HCT116 (cell line): Measurements from ENCODE around the gene DUSP6. TPM values are rescaled to one million over a fixed set of nuclear protein-coding genes. Genes with fewer than 3 reads are reported as not detected.

Experiments
- ATAC-seq: fragments of 200-7000 bp; cut with Tn5 transposase; 2 replicates; pipeline ENCODE4 v1.9.1; 2020; ENCODE audit warnings: mild to moderate bottlenecking, moderate library complexity
- BruUV-seq: library from RNA; stranded (reverse); fragments of 400-500 nt; replicated peaks from 2 replicates; lab custom pipeline; 2021; lab: Mats Ljungman, UMichigan
- CTCF ChIA-PET: fragments of 300-600 bp; sonication (Branson Sonifier 250); formaldehyde crosslinking; loops from one replicate; lab custom pipeline; 2021; ENCODE audit warnings: antibody characterized with exemption; lab: Charles Lee
- POLR2A ChIA-PET: fragments of 300-600, 350-600 bp; sonication (Branson Sonifier 250); formaldehyde crosslinking; loops from one replicate; lab custom pipeline; 2021; ENCODE audit warnings: antibody characterized with exemption; lab: Charles Lee
- RAD21 ChIA-PET, 2 experiments: fragments of 300-600 bp; sonication (Branson Sonifier 250); formaldehyde crosslinking; loops; one replicate each; lab custom pipeline; 2023; ENCODE audit warnings: low total read pairs in 2 of 2; ENCODE audit not compliant: uncharacterized antibody in 2 of 2, unreplicated experiment in 2 of 2, low non-redundant PET in 1 of 2; lab: Charles Lee
- DNase-seq: peaks from one replicate; pipeline ENCODE4 v3.0.0-alpha.2; 2010; ENCODE audit warnings: low read depth, low spot score
- H2AFZ ChIP-seq: fragments of 200-600 bp; shearing (Covaris generic), sonication (generic); 2 replicates; pipeline ENCODE4 v1.6.1; 2017; ENCODE audit warnings: low read depth, mixed run types, mixed read lengths, antibody characterized with exemption, low read length; ENCODE audit not compliant: poor library complexity, severe bottlenecking
- H3K27ac ChIP-seq: 2 replicates; pipeline ENCODE4 v1.5.1; 2012; ENCODE audit warnings: low read depth, low read length
- H3K27me3 ChIP-seq: fragments of 200-600 bp; sonication (generic); 2 replicates; pipeline ENCODE4 v1.6.1; 2016; ENCODE audit warnings: mixed run types, low read length, mixed read lengths; ENCODE audit not compliant: insufficient read depth
- H3K36me3 ChIP-seq, 2 experiments: fragments of 200-500 bp in 1 of 2; fragments of 200-600 bp in 1 of 2; sonication (Bioruptor generic) in 1 of 2; sonication (generic) in 1 of 2; 2 replicates each; pipeline versions ENCODE4 v1.5.1 to v1.6.1; 2014 to 2016; ENCODE audit warnings: low read length in 2 of 2, inconsistent platforms in 1 of 2, mixed read lengths in 1 of 2, mixed run types in 1 of 2; ENCODE audit not compliant: insufficient read depth in 2 of 2, control insufficient read depth in 1 of 2
- H3K4me1 ChIP-seq, 2 experiments: fragments of 200-600 bp in 1 of 2; sonication (generic) in 1 of 2; 2 replicates each; pipeline versions ENCODE4 v1.5.1 to v1.6.1; 2012 to 2017; ENCODE audit warnings: low read length in 2 of 2, inconsistent platforms in 1 of 2, mild to moderate bottlenecking in 1 of 2, mixed read lengths in 1 of 2, mixed run types in 1 of 2, moderate library complexity in 1 of 2; ENCODE audit not compliant: insufficient read depth in 2 of 2, control insufficient read depth in 1 of 2
- H3K4me2 ChIP-seq: fragments of 200-600 bp; sonication (generic); 2 replicates; pipeline ENCODE4 v1.6.1; 2017; ENCODE audit warnings: mixed run types, low read length, mixed read lengths
- H3K4me3 ChIP-seq, 2 experiments: fragments of 200-600 bp in 1 of 2; sonication (generic) in 1 of 2; replicated peaks in 1 of 2; 2 replicates each; pipeline ENCODE4 v1.5.1; 2011 to 2016; ENCODE audit warnings: low read length in 2 of 2, control low read depth in 1 of 2, low read depth in 1 of 2, mild to moderate bottlenecking in 1 of 2, mixed read lengths in 1 of 2, mixed run types in 1 of 2
- H3K79me2 ChIP-seq: fragments of 200-600 bp; sonication (generic); 2 replicates; pipeline ENCODE4 v1.6.1; 2017; ENCODE audit warnings: mild to moderate bottlenecking, mixed run types, low read length, moderate library complexity, mixed read lengths; ENCODE audit not compliant: insufficient read depth
- H3K9ac ChIP-seq: fragments of 200-600 bp; sonication (generic); 2 replicates; pipeline ENCODE4 v1.6.1; 2016; ENCODE audit warnings: low read length, mixed read lengths
- H3K9me2 ChIP-seq: fragments of 200-600 bp; sonication (generic), shearing (Covaris generic); 2 replicates; pipeline ENCODE4 v1.6.1; 2017; ENCODE audit warnings: mixed run types, mild to moderate bottlenecking, moderate library complexity; ENCODE audit not compliant: insufficient read depth
- H3K9me3 ChIP-seq, 2 experiments: fragments of 200-500 bp in 1 of 2; fragments of 200-600 bp in 1 of 2; sonication (Bioruptor generic) in 1 of 2; sonication (generic) in 1 of 2; 2 replicates each; pipeline ENCODE4 v1.6.1; 2014 to 2017; ENCODE audit warnings: low read length in 2 of 2, mixed read lengths in 2 of 2, inconsistent platforms in 1 of 2, low read depth in 1 of 2, mild to moderate bottlenecking in 1 of 2, mixed run types in 1 of 2, moderate library complexity in 1 of 2; ENCODE audit not compliant: control insufficient read depth in 1 of 2, insufficient read depth in 1 of 2
- H4K20me1 ChIP-seq: fragments of 200-600 bp; sonication (generic), shearing (Covaris generic); 2 replicates; pipeline ENCODE4 v1.6.1; 2017; ENCODE audit warnings: mixed run types, mild to moderate bottlenecking, moderate library complexity; ENCODE audit not compliant: insufficient read depth
- CBX3 ChIP-seq: IDR thresholded peaks from 2 replicates; pipeline ENCODE4 v1.6.1; 2012; ENCODE audit warnings: low read depth
- CEBPB ChIP-seq: IDR thresholded peaks from 2 replicates; pipeline ENCODE4 v1.6.1; 2012; ENCODE audit warnings: low read depth
- CTCF ChIP-seq, 3 experiments: fragments of 200-600 bp in 1 of 3; sonication (generic) in 1 of 3; IDR thresholded peaks in 2 of 3; conservative IDR thresholded peaks in 1 of 3; 2 replicates each; pipeline ENCODE4 v1.5.1; 2012 to 2017; ENCODE audit warnings: low read depth in 2 of 3, low read length in 2 of 3, antibody characterized with exemption in 1 of 3, borderline replicate concordance in 1 of 3, control low read depth in 1 of 3, mild to moderate bottlenecking in 1 of 3, mixed read lengths in 1 of 3, mixed run types in 1 of 3, moderate library complexity in 1 of 3; ENCODE audit not compliant: insufficient read depth in 1 of 3
- EGR1 ChIP-seq: IDR thresholded peaks from 2 replicates; pipeline ENCODE4 v1.6.1; 2012; ENCODE audit warnings: low read depth
- ELF1 ChIP-seq: IDR thresholded peaks from 2 replicates; pipeline ENCODE4 v1.6.1; 2012; ENCODE audit warnings: low read depth, borderline replicate concordance
- EZH2phosphoT487 ChIP-seq: fragments of 200-600 bp; IDR thresholded peaks from 2 replicates; pipeline ENCODE4 v1.6.1; 2018; ENCODE audit warnings: antibody characterized with exemption, borderline replicate concordance
- FOSL1 ChIP-seq: IDR thresholded peaks from 2 replicates; pipeline ENCODE4 v1.6.1; 2012; ENCODE audit warnings: low read depth
- MAX ChIP-seq: IDR thresholded peaks from 2 replicates; pipeline ENCODE4 v1.6.1; 2012
- POLR2A ChIP-seq: IDR thresholded peaks from 2 replicates; pipeline ENCODE4 v1.7.0; 2011; ENCODE audit warnings: borderline replicate concordance; ENCODE audit not compliant: insufficient read depth, insufficient read length; ENCODE audit errors: extremely low read depth
- POLR2AphosphoS5 ChIP-seq: IDR thresholded peaks from 2 replicates; pipeline ENCODE4 v1.6.1; 2011; ENCODE audit warnings: mild to moderate bottlenecking, low read depth, low read length, moderate library complexity
- RAD21 ChIP-seq: IDR thresholded peaks from 2 replicates; pipeline ENCODE4 v1.6.1; 2012; ENCODE audit warnings: low read depth, mild to moderate bottlenecking
- SP1 ChIP-seq: IDR thresholded peaks from 2 replicates; pipeline ENCODE4 v1.6.1; 2012; ENCODE audit warnings: low read depth
- SRF ChIP-seq: IDR thresholded peaks from 2 replicates; pipeline ENCODE4 v1.6.1; 2012; ENCODE audit warnings: low read depth
- YY1 ChIP-seq: IDR thresholded peaks from 2 replicates; pipeline ENCODE4 v1.6.1; 2011; ENCODE audit warnings: low read length, low read depth, moderate library complexity, mild to moderate bottlenecking; ENCODE audit not compliant: insufficient replicate concordance; ENCODE audit errors: extremely low read depth
- ZBTB33 ChIP-seq: IDR thresholded peaks from 2 replicates; pipeline ENCODE4 v1.6.1; 2011; ENCODE audit warnings: mild to moderate bottlenecking, low read length, moderate library complexity; ENCODE audit not compliant: insufficient replicate concordance; ENCODE audit errors: extremely low read depth
- ZNF274 ChIP-seq: fragments of 200-500 bp; sonication (Bioruptor generic); IDR thresholded peaks from 2 replicates; pipeline ENCODE4 v1.6.1; 2014; ENCODE audit warnings: mild to moderate bottlenecking, low read depth, low read length, inconsistent platforms
- intact Hi-C: fragments of 100-400 bp; cut with micrococcal nuclease; formaldehyde crosslinking; loops from 2 replicates; pipeline ENCODE4 v1.10.0; 2022
- total RNA-seq: library from RNA; stranded (reverse); gene quantifications from one replicate; pipeline ENCODE4 v1.2.1, GENCODE V29; 2021; ENCODE audit not compliant: unreplicated experiment

Gene DUSP6
- total RNA-seq, 1 experiment from 2014 or later, result 219 TPM

- Histone ChIP-seq H3K9ac (no peak overlapping the region), H3K27ac (no peak overlapping the region), H3K4me1 (peaks cover 0 to 8% of the 10 kb centered on the region in 2 experiments; a peak in 2 of 4 replicates), H3K27me3 (no peaks in the 10 kb centered on the region), H3K9me2 (no peaks in the 10 kb centered on the region), H3K9me3 (no peaks in the 10 kb centered on the region)
- ChIA-PET POLR2A (no interaction called here), RAD21 (no interaction called here), CTCF (no interaction called here)
- no peak for ATAC-seq
- TF ChIP-seq SRF, result no peak
- no peak for TF ChIP-seq FOSL1
- no peak for TF ChIP-seq SP1
- TF ChIP-seq ZNF274, result no peak
- no peak for TF ChIP-seq RAD21
- no peak for TF ChIP-seq EGR1
- TF ChIP-seq EZH2phosphoT487, result no peak
- TF ChIP-seq YY1, result no peak
- TF ChIP-seq POLR2A, result no peak
- TF ChIP-seq, all 23 proteins: peak for 0
- Histone ChIP-seq H3K4me3 (no peak overlapping the region), H2AFZ (no peak overlapping the region), H3K36me3 (no peaks in the 10 kb centered on the region), H3K4me2 (no peak overlapping the region), H4K20me1 (no peaks in the 10 kb centered on the region), H3K79me2 (no peaks in the 10 kb centered on the region)
- intact Hi-C loops, result no loop called here
- BruUV-seq, result no TSS peak
- no peak for DNase-seq
These were observed 37.7 kb upstream of the DUSP6 start for GRCh38 chr12:89389755-89390661.

GRCh38 chr12:89386138-89386537 lies 33.8 kb upstream of the DUSP6 start:
- intact Hi-C loops, result no loop called here
- no peak overlapping the region for H3K4me2 ChIP-seq
- no TSS peak for BruUV-seq
- DNase-seq, result no peak
- no peaks in the 10 kb centered on the region for H3K36me3 ChIP-seq
- TF ChIP-seq ELF1, result no peak
- TF ChIP-seq EGR1, result no peak
- TF ChIP-seq CBX3, result no peak
- TF ChIP-seq POLR2AphosphoS5, result no peak
- TF ChIP-seq FOSL1, result no peak
- no peak for TF ChIP-seq ZBTB33
- TF ChIP-seq ZNF274, result no peak
- no peak for TF ChIP-seq MAX
- TF ChIP-seq SRF, result no peak
- TF ChIP-seq CEBPB, result no peak
- TF ChIP-seq CTCF (IDR thresholded peaks at IDR 0.05 in 2 of 3, conservative IDR thresholded peaks at IDR 0.05 in 1 of 3; ENCODE audit: borderline replicate concordance in 1 of 3, insufficient read depth in 1 of 3, low read depth in 2 of 3, low read length in 2 of 3), result no peak
- TF ChIP-seq, all 23 proteins: peak for 0
- H4K20me1 ChIP-seq, result no peaks in the 10 kb centered on the region
- no peak overlapping the region for H3K4me3 ChIP-seq
- peaks cover 0 to 8% of the 10 kb centered on the region in 2 experiments; a peak in 2 of 4 replicates for H3K4me1 ChIP-seq
- no peaks in the 10 kb centered on the region for H3K9me3 ChIP-seq
- H3K9me2 ChIP-seq, result no peaks in the 10 kb centered on the region
- no peaks in the 10 kb centered on the region for H3K79me2 ChIP-seq
- no peak for ATAC-seq
- H2AFZ ChIP-seq, result no peak overlapping the region
- no peak overlapping the region for H3K27ac ChIP-seq
- POLR2A ChIA-PET, result no interaction called here
- H3K9ac ChIP-seq, result no peak overlapping the region
- no peaks in the 10 kb centered on the region for H3K27me3 ChIP-seq
- RAD21 ChIA-PET, result no interaction called here
- CTCF ChIA-PET, result interaction anchor here (0.5 kb wide), 1 partner anchor 74 kb away, joined by 3 read pairs; no protein-coding TSS in a partner anchor
